GM23338 (cell line): ENCODE data around the gene PCDHGA10. TPM values are rescaled to one million over a fixed set of nuclear protein-coding genes. Genes with fewer than 3 reads are reported as not detected.

ENCODE experiments used
- ATAC-seq: fragments of 200-7000 bp; cut with Tn5 transposase; 3 replicates; pipeline ENCODE4 v1.9.1; 2020
- DNase-seq: peaks from one replicate; pipeline ENCODE4 v3.0.0-alpha.2; 2015; ENCODE audit warnings: low spot score
- H2AFZ ChIP-seq: fragments of 200-600 bp; sonication (generic); 2 replicates; pipeline ENCODE4 v1.8.0; 2016; ENCODE audit warnings: antibody characterized with exemption, mild to moderate bottlenecking, moderate library complexity
- H3F3A ChIP-seq: fragments of 200-600 bp; sonication (generic); replicated peaks from 2 replicates; pipeline ENCODE4 v1.8.0; 2017; ENCODE audit warnings: antibody characterized with exemption, mixed run types, low read depth
- H3K27ac ChIP-seq: fragments of 200-600 bp; sonication (generic); 2 replicates; pipeline ENCODE4 v1.6.1; 2016; ENCODE audit warnings: low read depth
- H3K27me3 ChIP-seq: fragments of 200-600 bp; sonication (generic); 2 replicates; pipeline ENCODE4 v1.8.0; 2016; ENCODE audit warnings: mild to moderate bottlenecking, mixed run types, moderate library complexity; ENCODE audit not compliant: insufficient read depth
- H3K36me3 ChIP-seq: fragments of 200-600 bp; sonication (generic); 2 replicates; pipeline ENCODE4 v1.8.0; 2016; ENCODE audit warnings: mild to moderate bottlenecking; ENCODE audit not compliant: insufficient read depth
- H3K4me1 ChIP-seq: fragments of 200-600 bp; sonication (generic); 2 replicates; pipeline ENCODE4 v1.8.0; 2016; ENCODE audit warnings: mild to moderate bottlenecking, moderate library complexity; ENCODE audit not compliant: insufficient read depth
- H3K4me2 ChIP-seq: fragments of 200-600 bp; sonication (generic); 2 replicates; pipeline ENCODE4 v1.7.1; 2017; ENCODE audit warnings: mixed run types
- H3K4me3 ChIP-seq: fragments of 200-600 bp; sonication (generic); 2 replicates; pipeline ENCODE4 v1.6.1; 2016; ENCODE audit warnings: mixed run types
- H3K79me2 ChIP-seq: fragments of 200-600 bp; sonication (generic); replicated peaks from 2 replicates; pipeline ENCODE4 v1.8.0; 2017; ENCODE audit warnings: mild to moderate bottlenecking; ENCODE audit not compliant: insufficient read depth
- H3K9me2 ChIP-seq: fragments of 200-600 bp; sonication (generic); 2 replicates; pipeline ENCODE4 v1.8.0; 2017; ENCODE audit not compliant: insufficient read depth
- H4K20me1 ChIP-seq: fragments of 200-600 bp; sonication (generic); replicated peaks from 2 replicates; pipeline ENCODE4 v1.8.0; 2017; ENCODE audit warnings: mild to moderate bottlenecking; ENCODE audit not compliant: insufficient read depth
- H3K27ac Mint-ChIP-seq: 2 replicates; pipeline ENCODE4 v1.8.0; 2020; ENCODE audit warnings: inconsistent platforms, mild to moderate bottlenecking, moderate library complexity, mixed read lengths
- H3K27me3 Mint-ChIP-seq: 3 replicates; pipeline ENCODE4 v1.8.0; 2022; ENCODE audit warnings: low read depth, mild to moderate bottlenecking, moderate library complexity, mixed read lengths, inconsistent platforms; ENCODE audit not compliant: insufficient read depth, poor library complexity
- H3K36me3 Mint-ChIP-seq: 3 replicates; pipeline ENCODE4 v1.8.0; 2021; ENCODE audit warnings: low read depth, mild to moderate bottlenecking, inconsistent platforms, moderate library complexity, mixed read lengths
- H3K4me1 Mint-ChIP-seq: 3 replicates; pipeline ENCODE4 v1.8.0; 2020; ENCODE audit warnings: mild to moderate bottlenecking, inconsistent platforms, mixed read lengths
- H3K4me3 Mint-ChIP-seq: 3 replicates; pipeline ENCODE4 v1.8.0; 2021; ENCODE audit warnings: moderate library complexity, mild to moderate bottlenecking, inconsistent platforms, mixed read lengths
- H3K9me3 Mint-ChIP-seq: 3 replicates; pipeline ENCODE4 v1.8.0; 2020; ENCODE audit warnings: moderate library complexity, mild to moderate bottlenecking, inconsistent platforms, mixed read lengths
- CREB1 ChIP-seq: fragments of 250-450 bp; sonication (Bioruptor Pico); IDR thresholded peaks from 2 replicates; pipeline ENCODE4 v1.5.0; 2020; ENCODE audit warnings: low read depth, mild to moderate bottlenecking, moderate library complexity
- JUNB ChIP-seq: IDR thresholded peaks from one replicate; pipeline ENCODE4 v1.6.1; 2016; ENCODE audit warnings: antibody characterized with exemption; ENCODE audit not compliant: unreplicated experiment
- POLR2AphosphoS5 ChIP-seq: IDR thresholded peaks from 2 replicates; pipeline ENCODE4 v1.6.1; 2016; ENCODE audit warnings: antibody characterized with exemption, low read depth
- REST ChIP-seq: IDR thresholded peaks from one replicate; pipeline ENCODE4 v1.6.1; 2018; ENCODE audit warnings: antibody characterized with exemption; ENCODE audit not compliant: unreplicated experiment
- STAT1 ChIP-seq: IDR thresholded peaks from one replicate; pipeline ENCODE4 v1.6.1; 2016; ENCODE audit warnings: antibody characterized with exemption; ENCODE audit not compliant: unreplicated experiment
- ZNF114 ChIP-seq: fragments of 250-450 bp; sonication (Bioruptor Pico); IDR thresholded peaks from 2 replicates; pipeline ENCODE4 v1.5.0; 2020; ENCODE audit warnings: mild to moderate bottlenecking, moderate library complexity
- ZNF462 ChIP-seq: fragments of 250-450 bp; sonication (Bioruptor Pico); IDR thresholded peaks from 2 replicates; pipeline ENCODE4 v1.5.0; 2020; ENCODE audit warnings: mild to moderate bottlenecking, moderate library complexity
- polyA plus RNA-seq: library from polyadenylated mRNA; unstranded; fragments of >200 nt; fragmentation: Nextera tagmentation; extraction: Ambion mirVana; gene quantifications from 2 replicates; pipeline ENCODE4 v1.2.1, GENCODE V29; 2016
- total RNA-seq: library from RNA; depleted of rRNA; stranded (reverse); fragments of >200 nt; shearing (Covaris generic); gene quantifications from 2 replicates; pipeline ENCODE4 v1.2.3, GENCODE V29; 2014
- TF ChIP-seq, protein P1 (sequence below), 2 experiments: fragments of 200-600 bp in 1 of 2; sonication (generic) in 1 of 2; conservative IDR thresholded peaks; 2 replicates each; pipeline versions ENCODE4 v1.5.1 to v1.6.1; 2016 to 2017; ENCODE audit warnings: antibody characterized with exemption in 2 of 2, low read depth in 2 of 2, mild to moderate bottlenecking in 2 of 2, moderate library complexity in 1 of 2

PCDHGA10 gene
- total and polyA plus RNA-seq, 2 experiments from 2014 or later = 2.1 to 6.5 TPM

DNA sequence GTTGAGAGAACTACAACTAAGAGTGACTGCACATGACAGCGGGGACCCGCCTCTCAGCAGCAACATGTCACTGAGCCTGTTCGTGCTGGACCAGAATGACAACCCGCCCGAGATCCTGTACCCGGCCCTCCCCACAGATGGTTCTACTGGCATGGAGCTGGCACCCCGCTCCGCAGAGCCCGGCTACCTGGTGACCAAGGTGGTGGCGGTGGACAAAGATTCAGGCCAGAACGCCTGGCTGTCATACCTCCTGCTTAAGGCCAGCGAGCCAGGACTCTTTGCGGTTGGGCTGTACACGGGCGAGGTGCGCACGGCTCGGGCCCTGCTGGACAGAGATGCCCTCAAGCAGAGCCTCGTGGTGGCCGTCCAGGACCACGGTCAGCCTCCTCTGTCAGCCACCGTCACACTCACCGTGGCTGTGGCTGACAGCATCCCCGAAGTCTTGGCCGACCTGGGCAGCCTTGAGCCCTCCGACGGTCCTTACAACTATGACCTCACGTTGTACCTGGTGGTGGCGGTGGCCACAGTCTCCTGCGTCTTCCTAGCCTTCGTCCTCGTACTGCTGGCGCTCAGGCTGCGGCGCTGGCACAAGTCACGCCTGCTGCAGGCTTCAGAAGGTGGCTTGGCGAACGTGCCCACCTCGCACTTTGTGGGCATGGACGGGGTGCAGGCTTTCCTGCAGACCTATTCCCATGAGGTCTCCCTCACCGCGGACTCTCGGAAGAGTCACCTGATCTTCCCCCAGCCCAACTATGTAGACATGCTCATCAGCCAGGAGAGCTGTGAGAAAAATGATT is 28.1 kb upstream of the PCDHGA10 start:
- Histone ChIP-seq H3K36me3 (no peaks in the 10 kb centered on the region), H3K27ac (no peak overlapping the region), H3K9me2 (no peaks in the 10 kb centered on the region), H3F3A (no peaks in the 10 kb centered on the region), H3K4me3 (no peak overlapping the region), H4K20me1 (no peaks in the 10 kb centered on the region), H3K4me2 (no peak overlapping the region), H3K4me1 (0 out of 2 replicates have a peak, but pooled peaks cover 5% of the 10 kb centered on the region), H3K79me2 (no peaks in the 10 kb centered on the region), H2AFZ (no peak overlapping the region), H3K27me3 (peaks cover 7% of the 10 kb centered on the region; the same call in 1 of the 2 replicates)
- no peak for TF ChIP-seq REST
- TF ChIP-seq ZNF114 (CRISPR knock-in tag) = no peak
- no peak for TF ChIP-seq STAT1
- TF ChIP-seq POLR2AphosphoS5 = no peak
- TF ChIP-seq JUNB = no peak
- TF ChIP-seq, protein P1, sequence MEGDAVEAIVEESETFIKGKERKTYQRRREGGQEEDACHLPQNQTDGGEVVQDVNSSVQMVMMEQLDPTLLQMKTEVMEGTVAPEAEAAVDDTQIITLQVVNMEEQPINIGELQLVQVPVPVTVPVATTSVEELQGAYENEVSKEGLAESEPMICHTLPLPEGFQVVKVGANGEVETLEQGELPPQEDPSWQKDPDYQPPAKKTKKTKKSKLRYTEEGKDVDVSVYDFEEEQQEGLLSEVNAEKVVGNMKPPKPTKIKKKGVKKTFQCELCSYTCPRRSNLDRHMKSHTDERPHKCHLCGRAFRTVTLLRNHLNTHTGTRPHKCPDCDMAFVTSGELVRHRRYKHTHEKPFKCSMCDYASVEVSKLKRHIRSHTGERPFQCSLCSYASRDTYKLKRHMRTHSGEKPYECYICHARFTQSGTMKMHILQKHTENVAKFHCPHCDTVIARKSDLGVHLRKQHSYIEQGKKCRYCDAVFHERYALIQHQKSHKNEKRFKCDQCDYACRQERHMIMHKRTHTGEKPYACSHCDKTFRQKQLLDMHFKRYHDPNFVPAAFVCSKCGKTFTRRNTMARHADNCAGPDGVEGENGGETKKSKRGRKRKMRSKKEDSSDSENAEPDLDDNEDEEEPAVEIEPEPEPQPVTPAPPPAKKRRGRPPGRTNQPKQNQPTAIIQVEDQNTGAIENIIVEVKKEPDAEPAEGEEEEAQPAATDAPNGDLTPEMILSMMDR (conservative IDR thresholded peaks at IDR 0.05; ENCODE audit: low read depth in 2 of 2) = no peak
- no peak for TF ChIP-seq ZNF462 (CRISPR knock-in tag)
- no peak for TF ChIP-seq CREB1 (CRISPR knock-in tag)
- Mint-ChIP-seq H3K9me3 (peaks cover 71% of the 10 kb centered on the region), H3K27ac (no peak overlapping the region), H3K4me3 (no peak overlapping the region), H3K27me3 (peaks cover 10% of the 10 kb centered on the region), H3K36me3 (peaks cover 59% of the 10 kb centered on the region), H3K4me1 (no peaks in the 10 kb centered on the region)
- ATAC-seq (no peak), DNase-seq (no peak)
